Measurements from ENCODE around the gene AARS2. TPM values are rescaled to one million over a fixed set of nuclear protein-coding genes. Genes with fewer than 3 reads are reported as not detected.
"Not testable (repeated sequence)": the region's sequence is repeated elsewhere in the genome, so short reads cannot be mapped to it uniquely, and the experiment has no call there.

AARS2 gene
- total RNA-seq: 10 to 100 TPM; 11.5 to 18.3 TPM
- polyA plus RNA-seq (ENCODE audit: insufficient read length in 2 of 2): 10 to 100 TPM; 13.0 to 17.2 TPM
- long read RNA-seq, donor 1: 0 reads
- long read RNA-seq, donor 2: 0 reads
- long read RNA-seq, donor 3: 0 reads
- long read RNA-seq, donor 4: 0 reads

DNA sequence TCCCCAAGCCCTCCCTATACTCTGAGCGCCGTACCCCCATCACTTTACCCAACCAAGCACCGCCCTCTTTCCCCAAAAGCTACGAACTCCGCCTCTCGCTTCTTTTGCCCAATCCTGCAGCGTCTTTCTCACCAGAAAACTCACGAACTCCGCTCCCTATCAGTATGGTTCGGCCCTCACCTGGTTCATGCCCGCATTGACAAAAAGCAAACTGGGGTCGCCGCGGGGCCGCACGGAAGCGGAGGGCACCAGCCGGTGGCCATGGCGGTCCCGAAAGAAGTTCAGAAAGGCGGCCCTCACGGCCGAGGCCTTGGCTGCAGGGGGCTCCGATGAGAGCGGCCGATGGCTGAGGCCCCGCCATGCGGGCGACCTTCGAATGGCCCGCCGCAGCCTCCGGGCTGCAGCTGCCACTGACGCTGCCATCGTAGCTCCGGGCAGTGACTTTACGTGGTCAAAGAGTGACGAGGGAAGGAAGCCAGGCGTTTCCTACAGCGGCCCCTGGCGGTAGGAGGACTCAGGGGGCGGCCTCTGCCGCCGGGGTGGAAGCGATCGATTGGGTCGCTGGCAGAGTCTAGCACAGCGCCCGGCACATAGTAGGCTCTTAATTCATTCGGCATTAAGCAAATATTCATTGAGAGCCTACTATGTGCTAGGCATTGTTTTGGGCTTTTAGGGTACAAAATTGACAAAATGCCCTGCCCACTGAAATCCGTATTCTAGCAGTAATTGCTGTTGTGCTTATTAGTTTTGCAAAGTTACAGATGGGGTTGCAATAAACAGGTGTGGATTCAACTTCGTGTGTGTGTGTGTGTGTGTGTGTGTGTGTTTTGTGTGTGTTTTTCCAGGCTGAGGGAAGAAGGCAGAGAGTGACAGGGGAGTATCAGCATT, at the start of gene AARS2:
AARS2 (minus strand) TSS at position 447 of the 888 bp plus-strand sequence; CDS start at position 423, 24 bp downstream.
- Histone ChIP-seq H3K4me1 (ENCODE audit: control insufficient read depth, insufficient read depth, low read length) (peaks cover 8% of the 10 kb centered on the region), H3K27ac (ENCODE audit: low read depth, low read length) (no peak within 1 kb of the TSS), H3K9me3 (ENCODE audit: control insufficient read depth, insufficient read depth, low read length) (no peaks in the 10 kb centered on the region), H3K27me3 (ENCODE audit: control insufficient read depth, insufficient read depth, low read length) (no peaks in the 10 kb centered on the region), H3K36me3 (ENCODE audit: control insufficient read depth, insufficient read depth, low read length) (peaks cover 30% of the 10 kb centered on the region), H3K4me3 (ENCODE audit: low read depth, low read length) (peak within 1 kb of the TSS; percentile 78)
- peak; percentile 66 to 97 (median 80) for DNase-seq (ENCODE audit: low read depth in 4 of 6, low spot score in 6 of 6)
- 3% methylated on average over 52 of the region's 52 CpGs for WGBS (ENCODE audit: insufficient coverage)

DNA sequence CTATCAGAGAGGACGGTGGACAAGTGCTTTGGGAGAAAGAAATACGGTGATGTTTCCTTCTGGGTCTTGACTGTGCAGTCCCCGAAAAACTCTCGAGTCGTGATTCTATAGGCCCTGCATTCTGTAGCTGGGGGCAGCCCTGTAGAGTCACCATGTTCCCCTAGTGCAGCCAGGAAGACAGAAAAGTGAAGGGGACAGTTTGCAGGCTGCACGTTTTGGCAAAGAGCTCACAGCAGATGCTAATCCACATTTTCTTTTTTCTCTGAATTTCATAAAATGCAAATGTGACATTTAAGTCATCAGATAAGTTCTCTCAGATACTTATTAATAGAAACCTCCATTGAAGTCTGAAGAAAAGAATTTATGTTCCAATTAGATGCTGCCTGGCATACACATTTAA, 48.8 kb upstream of the AARS2 start:
- H3K27me3 ChIP-seq (ENCODE audit: control insufficient read depth, insufficient read depth, low read length): no peaks in the 10 kb centered on the region
- no peak overlapping the region for H3K4me3 ChIP-seq (ENCODE audit: low read depth, low read length)
- H3K9me3 ChIP-seq (ENCODE audit: control insufficient read depth, insufficient read depth, low read length): no peaks in the 10 kb centered on the region
- H3K4me1 ChIP-seq (ENCODE audit: control insufficient read depth, insufficient read depth, low read length): no peaks in the 10 kb centered on the region
- no peak overlapping the region for H3K27ac ChIP-seq (ENCODE audit: low read depth, low read length)
- DNase-seq (ENCODE audit: low read depth in 4 of 6, low spot score in 6 of 6): peak in 2 of 6 donors; percentile 42 to 87
- H3K36me3 ChIP-seq (ENCODE audit: control insufficient read depth, insufficient read depth, low read length): no peaks in the 10 kb centered on the region
- 91% methylated on average over 5 of the region's 6 CpGs for WGBS (ENCODE audit: insufficient coverage)

GRCh38 chr6:44359973-44360372, 46.8 kb upstream of the AARS2 start:
- H3K27me3 ChIP-seq (ENCODE audit: control insufficient read depth, insufficient read depth, low read length): no peaks in the 10 kb centered on the region
- no peak for DNase-seq (ENCODE audit: low read depth in 4 of 6, low spot score in 6 of 6)
- no peak overlapping the region for H3K27ac ChIP-seq (ENCODE audit: low read depth, low read length)
- H3K36me3 ChIP-seq (ENCODE audit: control insufficient read depth, insufficient read depth, low read length): no peaks in the 10 kb centered on the region
- no peaks in the 10 kb centered on the region for H3K4me1 ChIP-seq (ENCODE audit: control insufficient read depth, insufficient read depth, low read length)
- H3K9me3 ChIP-seq (ENCODE audit: control insufficient read depth, insufficient read depth, low read length): no peaks in the 10 kb centered on the region
- H3K4me3 ChIP-seq (ENCODE audit: low read depth, low read length): no peak overlapping the region
- WGBS (ENCODE audit: insufficient coverage): no CpG with 5 or more reads among the region's 3 CpGs

- H3K27ac ChIP-seq (ENCODE audit: low read depth, low read length): no peak overlapping the region
- no peak overlapping the region for H3K4me3 ChIP-seq (ENCODE audit: low read depth, low read length)
- no peaks in the 10 kb centered on the region for H3K4me1 ChIP-seq (ENCODE audit: control insufficient read depth, insufficient read depth, low read length)
- H3K9me3 ChIP-seq (ENCODE audit: control insufficient read depth, insufficient read depth, low read length): no peaks in the 10 kb centered on the region
- 82% methylated on average over 1 of the region's 1 CpG for WGBS (ENCODE audit: insufficient coverage)
- H3K27me3 ChIP-seq (ENCODE audit: control insufficient read depth, insufficient read depth, low read length): no peaks in the 10 kb centered on the region
- no peaks in the 10 kb centered on the region for H3K36me3 ChIP-seq (ENCODE audit: control insufficient read depth, insufficient read depth, low read length)
- DNase-seq (ENCODE audit: low read depth in 4 of 6, low spot score in 6 of 6): no peak
Measured at GRCh38 chr6:44356487-44356886, 43.3 kb upstream of the AARS2 start.

DNA sequence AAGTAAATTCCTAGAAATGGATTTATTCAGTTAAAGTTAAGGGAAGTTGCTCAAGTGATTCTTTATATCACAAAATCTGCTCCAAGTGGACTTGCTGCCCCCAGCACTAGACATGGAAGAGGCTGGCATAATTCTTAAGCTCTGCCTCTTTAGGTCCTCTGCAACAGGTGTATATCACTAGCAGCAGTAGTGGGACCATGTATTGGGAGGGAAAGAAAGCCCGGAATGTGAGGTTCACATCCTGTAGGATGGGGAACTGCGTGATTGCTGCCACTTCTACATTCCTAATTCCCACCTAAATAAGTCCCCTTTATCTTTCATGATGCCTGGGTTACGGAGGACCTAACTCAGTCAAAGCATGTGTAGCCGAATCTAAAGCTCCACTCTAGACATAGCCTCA, 42.5 kb upstream of the AARS2 start:
- no peaks in the 10 kb centered on the region for H3K27me3 ChIP-seq (ENCODE audit: control insufficient read depth, insufficient read depth, low read length)
- H3K4me3 ChIP-seq (ENCODE audit: low read depth, low read length): no peak overlapping the region
- H3K9me3 ChIP-seq (ENCODE audit: control insufficient read depth, insufficient read depth, low read length): no peaks in the 10 kb centered on the region
- no peak overlapping the region for H3K27ac ChIP-seq (ENCODE audit: low read depth, low read length)
- no peaks in the 10 kb centered on the region for H3K36me3 ChIP-seq (ENCODE audit: control insufficient read depth, insufficient read depth, low read length)
- H3K4me1 ChIP-seq (ENCODE audit: control insufficient read depth, insufficient read depth, low read length): no peaks in the 10 kb centered on the region
- DNase-seq (ENCODE audit: low read depth in 4 of 6, low spot score in 6 of 6): no peak
- 91% methylated on average over 2 of the region's 4 CpGs for WGBS (ENCODE audit: insufficient coverage)

DNA sequence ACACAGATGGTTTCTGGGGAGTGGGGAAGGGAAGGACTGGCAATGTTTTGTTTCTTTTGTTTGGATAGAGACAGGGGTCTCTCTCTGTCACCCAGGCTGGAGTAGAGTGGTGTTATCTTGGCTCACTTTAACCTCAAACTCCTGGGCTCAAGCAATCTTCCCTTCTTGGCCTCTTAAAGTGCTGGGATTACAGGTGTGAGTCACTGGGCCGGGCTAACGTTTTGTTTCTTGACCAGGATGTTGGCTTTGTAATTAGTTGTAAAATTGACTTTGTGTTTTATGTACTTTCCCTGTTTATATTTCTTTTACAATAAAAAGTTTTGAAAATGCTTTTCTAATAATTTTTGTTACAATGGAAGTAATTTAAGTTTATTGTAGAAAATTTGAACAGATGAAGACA, 40.2 kb upstream of the AARS2 start:
- Histone ChIP-seq H3K27ac (ENCODE audit: low read depth, low read length) (no peak overlapping the region), H3K9me3 (ENCODE audit: control insufficient read depth, insufficient read depth, low read length) (no peaks in the 10 kb centered on the region), H3K36me3 (ENCODE audit: control insufficient read depth, insufficient read depth, low read length) (no peaks in the 10 kb centered on the region), H3K4me1 (ENCODE audit: control insufficient read depth, insufficient read depth, low read length) (no peaks in the 10 kb centered on the region), H3K4me3 (ENCODE audit: low read depth, low read length) (no peak overlapping the region), H3K27me3 (ENCODE audit: control insufficient read depth, insufficient read depth, low read length) (no peaks in the 10 kb centered on the region)
- no CpG with 5 or more reads among the region's 2 CpGs for WGBS (ENCODE audit: insufficient coverage)
- DNase-seq (ENCODE audit: low read depth in 4 of 6, low spot score in 6 of 6): no peak

DNA sequence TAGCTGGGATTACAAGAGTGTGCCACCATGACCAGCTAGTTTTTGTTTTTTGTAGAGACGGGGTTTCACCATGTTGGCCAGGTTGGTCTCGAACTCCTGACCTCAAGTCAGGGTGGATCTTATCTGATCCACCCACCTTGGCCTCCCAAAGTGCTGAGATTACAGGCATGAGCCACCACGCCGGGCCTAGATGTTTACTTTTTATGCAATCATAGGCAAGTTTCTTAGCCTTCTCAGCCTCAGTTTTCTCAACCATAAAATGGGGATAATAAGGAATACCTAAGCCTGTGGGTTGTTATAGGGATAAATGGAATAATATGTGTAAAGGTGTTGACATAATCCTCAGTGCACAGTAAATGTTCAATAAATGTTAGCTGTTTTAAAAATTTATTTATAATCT, 39.1 kb upstream of the AARS2 start:
- H3K27me3 ChIP-seq (ENCODE audit: control insufficient read depth, insufficient read depth, low read length): no peaks in the 10 kb centered on the region
- H3K27ac ChIP-seq (ENCODE audit: low read depth, low read length): no peak overlapping the region
- H3K36me3 ChIP-seq (ENCODE audit: control insufficient read depth, insufficient read depth, low read length): no peaks in the 10 kb centered on the region
- no peak overlapping the region for H3K4me3 ChIP-seq (ENCODE audit: low read depth, low read length)
- H3K4me1 ChIP-seq (ENCODE audit: control insufficient read depth, insufficient read depth, low read length): no peaks in the 10 kb centered on the region
- no peak for DNase-seq (ENCODE audit: low read depth in 4 of 6, low spot score in 6 of 6)
- WGBS (ENCODE audit: insufficient coverage): 100% methylated on average over 2 of the region's 4 CpGs
- H3K9me3 ChIP-seq (ENCODE audit: control insufficient read depth, insufficient read depth, low read length): no peaks in the 10 kb centered on the region

- H3K27ac ChIP-seq (ENCODE audit: low read depth, low read length); DNase-seq (ENCODE audit: low read depth in 4 of 6, low spot score in 6 of 6); H3K36me3 ChIP-seq (ENCODE audit: control insufficient read depth, insufficient read depth, low read length); H3K27me3 ChIP-seq (ENCODE audit: control insufficient read depth, insufficient read depth, low read length); H3K4me3 ChIP-seq (ENCODE audit: low read depth, low read length); H3K9me3 ChIP-seq (ENCODE audit: control insufficient read depth, insufficient read depth, low read length); H3K4me1 ChIP-seq (ENCODE audit: control insufficient read depth, insufficient read depth, low read length): not testable (repeated sequence)
- 100% methylated on average over 2 of the region's 4 CpGs for WGBS (ENCODE audit: insufficient coverage)
Measured at GRCh38 chr6:44350650-44350994, 37.5 kb upstream of the AARS2 start.

- H3K36me3 ChIP-seq (ENCODE audit: control insufficient read depth, insufficient read depth, low read length): no peaks in the 10 kb centered on the region
- no peak overlapping the region for H3K27ac ChIP-seq (ENCODE audit: low read depth, low read length)
- no peaks in the 10 kb centered on the region for H3K4me1 ChIP-seq (ENCODE audit: control insufficient read depth, insufficient read depth, low read length)
- no peak overlapping the region for H3K4me3 ChIP-seq (ENCODE audit: low read depth, low read length)
- WGBS (ENCODE audit: insufficient coverage): 73% methylated on average over 6 of the region's 6 CpGs
- no peaks in the 10 kb centered on the region for H3K9me3 ChIP-seq (ENCODE audit: control insufficient read depth, insufficient read depth, low read length)
- peaks cover 2% of the 10 kb centered on the region for H3K27me3 ChIP-seq (ENCODE audit: control insufficient read depth, insufficient read depth, low read length)
- DNase-seq (ENCODE audit: low read depth in 4 of 6, low spot score in 6 of 6): no peak
Measured at GRCh38 chr6:44349904-44350649, 36.9 kb upstream of the AARS2 start.
